DMS79 (cell line): Measurements from ENCODE around the gene KIAA1671.

ENCODE experiments used
- DNase-seq: peaks from one replicate; lab custom pipeline; 2025; lab: John Stamatoyannopoulos, UW

Gene KIAA1671

GRCh38 chr22:25114369-25115362, 162.2 kb downstream of the KIAA1671 start:
- DNase-seq: no peak

- no peak for DNase-seq
Observed at GRCh38 chr22:25119609-25120008, 167.1 kb downstream of the KIAA1671 start.

- DNase-seq: no peak
Observed at GRCh38 chr22:25120093-25120561, 167.6 kb downstream of the KIAA1671 start.

GRCh38 chr22:25120761-25121212, 168.3 kb downstream of the KIAA1671 start:
- no peak for DNase-seq

- no peak for DNase-seq
Observed at GRCh38 chr22:25122136-25122764, 169.7 kb downstream of the KIAA1671 start.

GRCh38 chr22:25123677-25124076, 171.2 kb downstream of the KIAA1671 start:
- no peak for DNase-seq

GRCh38 chr22:25125693-25126357, 173.3 kb downstream of the KIAA1671 start:
- no peak for DNase-seq

GRCh38 chr22:25126510-25126909, 174.0 kb downstream of the KIAA1671 start:
- no peak for DNase-seq

GRCh38 chr22:25127318-25127717, 174.8 kb downstream of the KIAA1671 start:
- no peak for DNase-seq

GRCh38 chr22:25130462-25130861, 177.9 kb downstream of the KIAA1671 start:
- DNase-seq: no peak

- no peak for DNase-seq
Observed at GRCh38 chr22:25131198-25131887, 178.8 kb downstream of the KIAA1671 start.

GRCh38 chr22:25134028-25134427, 181.5 kb downstream of the KIAA1671 start:
- DNase-seq: no peak

- no peak for DNase-seq
Observed at GRCh38 chr22:25134451-25134850, 181.9 kb downstream of the KIAA1671 start.

- no peak for DNase-seq
Observed at GRCh38 chr22:25136953-25137576, 184.5 kb downstream of the KIAA1671 start.

GRCh38 chr22:25137577-25138525, 185.3 kb downstream of the KIAA1671 start:
- DNase-seq: no peak

- DNase-seq: no peak
Observed at GRCh38 chr22:25139062-25139461, 186.5 kb downstream of the KIAA1671 start.

GRCh38 chr22:25142102-25142501, 189.6 kb downstream of the KIAA1671 start:
- DNase-seq: no peak

GRCh38 chr22:25143156-25144076, 190.9 kb downstream of the KIAA1671 start:
- DNase-seq: no peak

- no peak for DNase-seq
Observed at GRCh38 chr22:25144522-25144921, 192.0 kb downstream of the KIAA1671 start.
